Esophagus squamous epithelium (tissue), 4 donors: ENCODE measurements around the gene FYN.
A peak's percentile ranks its signal among the peaks of the same experiment; 100 is the strongest.

ENCODE experiments used
- CTCF ChIP-seq, 6 experiments: fragments of 450-650 bp in 4 of 6; fragments of 200-600 bp in 2 of 6; sonication (generic) in 2 of 6; IDR thresholded peaks; one replicate each; pipeline ENCODE4 v1.5.1; 2016 to 2019; ENCODE audit warnings: antibody characterized with exemption in 6 of 6, mild to moderate bottlenecking in 4 of 6, moderate library complexity in 4 of 6
- POLR2A ChIP-seq, 4 donors: fragments of 450-650 bp; IDR thresholded peaks; one replicate each; pipeline ENCODE4 v1.6.1; 2017; ENCODE audit warnings: antibody characterized with exemption in 4 of 4, mild to moderate bottlenecking in 4 of 4, moderate library complexity in 3 of 4

- TF ChIP-seq CTCF (IDR thresholded peaks at IDR 0.05) (peak in 1 of 6 experiments; percentile 2), POLR2A (IDR thresholded peaks at IDR 0.05) (no peak)
Measured at GRCh38 chr6:111706841-111707391, 166.3 kb downstream of the FYN start.
